LNCAP (cell line): Measurements from ENCODE around the gene TBXAS1.

Experiments
- CTCF ChIP-seq: fragments of 450-650 bp; IDR thresholded peaks from 2 replicates; pipeline ENCODE4 v1.5.1; 2017; ENCODE audit warnings: mild to moderate bottlenecking

Gene TBXAS1

GRCh38 chr7:140017034-140017433 lies 188.0 kb downstream of the TBXAS1 start:
- TF ChIP-seq CTCF, result no peak

- TF ChIP-seq CTCF, result no peak
These were observed 188.5 kb downstream of the TBXAS1 start for GRCh38 chr7:140017543-140017942.

- TF ChIP-seq CTCF, result no peak
These were observed 189.3 kb downstream of the TBXAS1 start for GRCh38 chr7:140018125-140019043.

GRCh38 chr7:140019172-140019571 lies 190.1 kb downstream of the TBXAS1 start:
- no peak for TF ChIP-seq CTCF

- TF ChIP-seq CTCF, result no peak
These were observed 190.5 kb downstream of the TBXAS1 start for GRCh38 chr7:140019606-140020005.

- no peak for TF ChIP-seq CTCF
These were observed 192.5 kb downstream of the TBXAS1 start for GRCh38 chr7:140021603-140022002.

- no peak for TF ChIP-seq CTCF
These were observed 193.6 kb downstream of the TBXAS1 start for GRCh38 chr7:140022582-140023211.
